GM19193 (cell line): ENCODE measurements around the gene PSTK.

Source experiments
- POLR2A ChIP-seq: IDR thresholded peaks from 4 replicates; pipeline ENCODE4 v1.6.1; 2011; ENCODE audit not compliant: insufficient read depth, insufficient read length; ENCODE audit errors: extremely low read depth

PSTK gene

DNA sequence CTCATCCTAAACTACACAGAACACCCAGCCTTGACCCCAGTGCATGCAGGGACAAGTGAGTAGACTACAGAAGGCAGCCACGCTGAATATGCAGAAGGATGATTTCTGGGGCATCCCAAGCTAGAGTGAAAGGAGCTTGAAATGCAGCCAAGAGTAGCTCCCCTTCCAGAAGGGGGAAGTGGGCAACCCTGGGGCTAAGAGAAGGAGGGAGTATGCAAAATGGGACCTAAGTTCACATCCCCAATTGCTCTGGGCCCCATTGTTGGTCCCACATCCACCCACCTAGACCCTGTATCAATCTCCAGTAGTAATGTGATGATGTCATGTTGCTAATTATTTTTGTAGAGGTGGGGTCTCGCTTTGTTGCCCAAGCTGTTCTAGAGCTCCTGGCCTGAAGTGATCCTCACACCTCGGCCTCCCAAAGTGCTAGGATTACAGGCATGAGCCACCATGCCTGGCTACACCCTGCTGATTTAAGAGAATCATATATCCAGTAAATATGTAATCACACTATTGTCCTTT, 5.6 kb upstream of the PSTK start:
- TF ChIP-seq POLR2A, result no peak

DNA sequence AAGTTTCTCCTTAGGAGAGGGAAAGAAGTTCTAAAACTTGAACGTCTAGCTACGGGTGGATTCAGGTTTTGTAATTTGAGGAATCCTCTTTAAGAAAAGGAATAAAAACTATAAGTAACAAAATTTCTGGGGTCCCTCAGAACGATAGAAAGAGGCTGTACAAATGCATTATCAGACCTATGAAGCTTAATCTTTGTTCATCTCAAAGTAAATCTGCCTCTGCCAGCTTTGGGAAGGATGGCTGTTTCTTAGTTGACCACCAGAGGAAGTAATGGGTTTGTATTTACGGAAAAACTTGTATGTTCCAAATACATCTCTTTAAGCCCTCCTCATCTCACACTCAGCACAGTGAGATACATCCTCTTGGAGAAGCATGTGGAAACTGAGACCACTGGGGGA, 864 bp downstream of the PSTK start:
- no peak for TF ChIP-seq POLR2A

DNA sequence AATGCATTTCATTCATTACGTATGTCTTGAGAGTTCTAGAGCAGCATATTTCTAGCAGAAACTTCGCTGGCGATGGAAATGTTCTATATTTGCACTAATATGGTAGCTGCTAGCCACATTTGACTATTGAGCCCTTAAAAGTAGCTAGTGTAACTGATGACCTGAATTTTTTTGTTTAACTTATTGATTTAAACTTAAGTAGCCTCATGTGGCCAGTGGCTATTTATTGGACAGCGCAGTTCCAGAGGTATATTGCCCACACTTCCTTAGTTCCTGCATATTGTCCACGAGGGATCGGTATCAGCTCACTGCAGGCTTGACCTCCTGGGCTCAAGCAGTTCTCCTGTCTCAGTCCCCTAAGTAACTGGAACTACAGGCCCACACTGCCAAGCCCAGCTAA, 3.7 kb downstream of the PSTK start:
- TF ChIP-seq POLR2A, result no peak

DNA sequence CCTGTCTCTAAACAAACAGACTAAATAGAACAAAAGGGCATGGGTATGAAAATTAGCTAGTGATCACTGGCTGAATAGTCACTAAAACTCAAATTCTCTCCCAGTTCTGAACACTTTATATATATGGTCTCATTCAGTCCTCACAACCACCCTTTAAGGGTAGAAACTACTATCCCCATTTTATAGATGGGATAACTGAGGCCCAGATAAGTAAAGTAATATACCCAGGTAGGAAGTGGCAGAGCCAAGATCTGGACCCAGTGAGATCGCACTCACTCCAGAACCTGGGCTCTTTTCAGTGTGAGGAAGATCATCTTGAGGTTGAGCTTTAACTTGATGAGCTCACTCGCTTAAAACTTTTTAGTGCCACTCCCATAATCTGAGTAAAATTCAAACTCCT, 4.5 kb downstream of the PSTK start:
- no peak for TF ChIP-seq POLR2A

DNA sequence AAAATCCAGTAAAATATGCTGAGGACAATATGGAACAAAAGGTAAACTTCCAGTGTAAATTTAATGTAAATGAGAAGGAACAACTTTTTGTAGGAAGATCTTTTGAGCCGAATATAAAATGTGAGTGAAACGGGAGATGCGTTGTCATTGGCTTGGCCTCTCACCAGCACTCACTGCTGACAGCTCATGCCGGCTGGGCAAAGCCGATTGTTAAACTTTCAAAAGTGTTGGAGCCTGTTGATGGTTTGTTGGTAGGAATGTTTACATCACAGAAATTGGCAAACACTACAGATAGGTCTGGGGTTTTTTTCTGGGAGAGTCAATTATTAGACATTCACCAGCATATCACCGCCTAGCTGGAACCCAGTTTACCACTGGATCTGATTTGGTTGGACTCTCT, 6.1 kb downstream of the PSTK start:
- no peak for TF ChIP-seq POLR2A

DNA sequence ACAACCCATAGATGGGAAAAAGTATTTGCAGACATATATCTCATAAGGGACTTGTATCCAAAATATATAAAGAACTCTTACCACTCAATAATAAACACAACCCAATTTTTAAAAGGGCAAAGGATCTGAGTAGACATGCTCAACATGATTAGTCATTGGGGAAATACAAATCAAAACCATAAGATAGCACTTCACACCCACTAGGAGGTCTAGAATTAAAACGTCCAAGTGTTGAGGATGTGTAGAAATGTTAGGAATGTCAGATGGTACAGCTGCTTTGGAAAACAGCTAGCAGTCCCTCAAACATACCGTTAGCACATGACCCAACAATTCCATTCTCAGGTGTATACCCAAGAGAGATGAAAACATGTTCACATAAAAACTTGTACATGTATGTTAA, 8.3 kb downstream of the PSTK start:
- TF ChIP-seq POLR2A, result no peak

DNA sequence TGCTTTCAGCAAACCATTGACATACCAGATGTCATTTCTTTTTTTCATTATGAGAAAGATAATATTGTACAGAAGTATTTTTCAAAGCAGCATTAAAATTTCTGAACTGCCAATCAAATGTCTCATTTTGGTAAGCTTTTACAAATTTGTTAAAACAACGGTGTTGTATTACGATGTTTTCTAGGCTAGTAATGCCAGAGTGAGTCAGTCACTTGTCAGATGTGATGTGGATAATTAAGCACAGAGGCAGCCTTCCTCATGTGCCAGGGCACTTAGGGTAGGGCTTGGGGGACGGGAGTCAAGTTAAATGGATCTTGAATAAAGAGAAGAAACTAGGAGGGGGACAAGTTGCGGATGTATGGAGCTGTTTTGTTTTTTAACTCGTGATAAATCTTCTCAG, 10.1 kb downstream of the PSTK start:
- TF ChIP-seq POLR2A, result no peak

DNA sequence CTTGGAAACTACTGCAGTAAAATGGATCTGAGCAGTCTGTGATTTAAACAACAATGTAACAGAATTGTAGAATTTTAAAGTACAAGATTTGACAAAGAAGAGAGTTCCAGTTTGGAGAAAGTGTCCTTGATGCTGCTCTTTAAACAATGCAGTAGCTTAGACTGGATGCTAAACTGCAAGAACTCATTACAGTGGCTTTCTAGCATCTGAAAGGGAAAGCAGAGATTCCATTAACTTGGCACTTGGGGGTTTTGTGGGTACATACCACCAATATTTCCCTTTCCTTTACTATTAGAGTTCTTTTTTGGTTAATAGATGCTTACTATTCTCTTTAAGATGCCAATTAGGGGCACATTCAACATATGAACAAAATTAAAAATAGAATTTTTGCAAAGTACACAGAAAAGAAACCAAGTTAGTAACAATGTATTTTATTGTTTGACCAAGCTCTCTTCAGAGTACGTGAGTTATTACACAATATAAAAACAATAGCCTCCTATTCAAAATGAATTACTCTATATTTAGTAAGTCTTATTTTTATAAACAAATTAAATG, 11.9 kb downstream of the PSTK start:
- no peak for TF ChIP-seq POLR2A

DNA sequence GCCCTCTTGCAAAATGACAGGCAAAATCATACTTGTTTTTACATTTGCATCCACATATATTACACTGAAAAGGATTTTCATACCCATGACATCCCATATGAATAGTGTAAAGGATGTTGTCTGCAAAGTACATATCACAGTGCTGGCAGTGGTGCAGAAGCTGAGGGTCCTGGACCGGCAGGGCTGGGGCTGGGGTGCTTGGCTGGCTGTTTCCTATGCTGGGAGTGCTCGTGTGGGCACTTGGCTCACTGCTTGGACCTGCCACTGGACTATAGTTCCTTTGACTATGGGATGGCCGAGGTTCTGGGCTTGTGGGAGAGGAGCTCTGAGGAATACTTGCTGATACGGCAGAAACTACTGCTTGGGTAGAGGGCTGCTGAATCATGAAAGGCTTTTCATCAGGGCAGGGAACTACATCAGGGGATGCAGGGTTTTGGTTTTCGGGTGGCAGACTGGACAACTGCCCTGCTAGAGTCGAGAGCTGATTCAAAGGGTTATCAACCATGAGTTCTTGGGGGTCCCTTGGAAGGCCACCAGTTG, 13.7 kb downstream of the PSTK start:
- TF ChIP-seq POLR2A, result no peak

DNA sequence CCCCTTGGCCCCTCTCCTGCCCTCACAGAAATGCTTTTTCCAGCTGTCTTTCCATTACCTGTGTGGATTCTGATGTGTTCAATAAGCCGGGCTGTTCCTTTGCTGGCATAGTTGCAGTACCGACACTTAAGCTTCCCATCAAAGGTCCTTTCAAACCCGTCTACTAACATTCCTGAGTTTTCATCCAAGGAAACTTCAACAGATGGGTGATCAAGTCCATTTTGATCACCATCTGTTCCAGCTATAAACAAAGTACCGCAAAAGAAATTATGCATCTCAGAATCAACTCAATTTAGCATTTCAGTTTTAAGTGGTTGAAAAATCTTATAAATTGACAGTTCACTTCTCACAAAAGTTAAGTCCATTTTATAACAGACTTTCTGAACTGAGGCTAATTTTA, 15.7 kb downstream of the PSTK start:
- no peak for TF ChIP-seq POLR2A

DNA sequence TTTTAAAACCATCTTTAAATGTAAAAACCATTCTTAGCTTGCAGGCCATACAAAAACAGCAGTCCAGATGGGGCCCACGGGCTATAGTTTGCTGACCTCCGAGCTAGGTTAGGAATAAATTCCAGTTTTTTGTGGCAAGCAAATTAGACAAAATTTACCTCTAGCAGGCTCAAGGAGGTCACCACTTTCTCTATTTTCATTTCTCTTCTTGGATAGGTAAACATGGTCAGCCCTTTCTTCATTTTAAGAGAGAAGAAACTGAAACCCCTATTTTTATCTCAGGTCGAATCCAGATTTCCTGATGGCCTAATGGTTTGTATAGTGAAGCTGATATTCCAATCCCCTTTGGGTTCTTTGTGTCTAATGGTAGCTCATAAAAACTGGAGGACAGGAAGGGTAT, 17.7 kb downstream of the PSTK start:
- TF ChIP-seq POLR2A, result no peak

DNA sequence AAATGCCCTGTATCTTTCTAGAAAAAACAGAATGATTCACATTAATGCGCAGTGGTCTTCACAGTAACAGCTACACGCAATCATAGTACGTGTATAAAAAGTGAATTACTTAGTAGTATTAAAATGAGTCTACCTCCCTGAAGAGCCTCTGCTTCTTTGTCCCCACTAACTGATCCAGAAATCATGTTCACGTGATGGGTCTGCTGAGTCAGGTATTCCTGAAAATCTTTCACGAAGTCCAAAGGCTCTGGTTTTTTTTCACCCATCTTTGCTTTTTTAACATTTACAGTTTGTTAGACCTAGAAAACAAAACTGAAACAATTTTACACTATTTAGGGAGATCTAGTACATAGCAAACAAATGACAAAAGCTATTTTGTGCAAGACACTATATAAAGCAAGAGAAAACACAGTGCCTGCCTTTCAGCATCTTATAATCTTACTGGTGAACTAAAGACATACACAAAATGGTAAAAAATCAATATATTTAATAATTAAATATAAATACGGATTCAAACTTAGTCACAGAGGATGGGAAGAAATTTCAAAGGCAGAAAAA, 18.2 kb downstream of the PSTK start:
- no peak for TF ChIP-seq POLR2A

DNA sequence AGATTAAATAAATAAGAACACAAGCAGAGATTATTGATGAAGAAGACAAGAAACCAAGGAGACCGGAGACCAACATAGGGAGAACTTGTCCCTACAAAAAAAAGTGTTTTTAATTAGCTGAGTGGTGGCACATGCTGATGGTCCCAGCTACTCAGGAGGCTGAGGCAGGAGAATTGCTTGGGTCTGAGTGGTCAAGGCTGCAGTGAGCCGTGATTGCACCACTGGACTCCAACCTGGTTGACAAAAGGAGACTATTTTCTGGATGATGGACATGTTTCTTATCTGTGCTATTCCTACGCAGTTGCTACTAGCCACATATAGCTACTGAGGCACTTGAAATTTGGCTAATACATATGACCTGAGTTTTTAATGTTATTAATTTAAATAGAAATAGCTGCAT, 18.7 kb downstream of the PSTK start:
- no peak for TF ChIP-seq POLR2A

DNA sequence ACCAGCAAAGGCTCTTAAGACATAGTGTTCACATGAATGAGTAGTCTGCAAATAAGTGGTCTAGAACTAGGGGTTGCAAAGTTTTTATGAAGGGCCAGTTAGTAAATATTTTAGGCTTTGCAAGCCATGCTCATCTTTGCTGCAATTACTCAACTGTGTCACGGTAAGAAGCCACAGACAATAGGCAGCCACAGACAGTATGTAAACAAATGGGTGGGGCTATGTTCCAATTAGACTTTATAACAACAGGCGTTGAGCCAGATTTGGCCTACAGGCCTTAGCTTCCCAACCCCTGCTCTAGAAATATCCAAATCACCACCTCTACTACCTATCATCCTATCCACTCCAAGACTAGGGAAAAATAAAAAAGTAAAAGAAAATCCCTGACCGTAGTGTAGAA, 19.1 kb downstream of the PSTK start:
- TF ChIP-seq POLR2A, result no peak

DNA sequence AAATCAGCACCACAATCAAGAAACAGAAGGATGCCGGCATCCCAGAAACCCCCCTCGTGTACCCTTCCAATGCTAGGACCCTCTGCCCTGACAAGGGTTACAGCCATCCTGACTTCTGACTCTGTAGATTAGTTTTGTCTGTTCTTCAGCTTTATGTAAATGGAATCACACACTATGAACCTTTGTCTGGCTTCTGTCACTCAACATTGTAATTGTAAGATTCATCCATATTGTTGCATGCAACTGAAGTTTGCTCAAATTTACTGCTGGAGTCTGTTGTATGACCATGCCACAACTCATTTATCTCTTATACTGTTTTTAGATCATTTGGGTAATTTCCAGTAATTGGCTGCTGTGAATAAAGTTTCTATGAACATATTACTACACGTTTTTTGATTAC, 20.0 kb downstream of the PSTK start:
- no peak for TF ChIP-seq POLR2A

DNA sequence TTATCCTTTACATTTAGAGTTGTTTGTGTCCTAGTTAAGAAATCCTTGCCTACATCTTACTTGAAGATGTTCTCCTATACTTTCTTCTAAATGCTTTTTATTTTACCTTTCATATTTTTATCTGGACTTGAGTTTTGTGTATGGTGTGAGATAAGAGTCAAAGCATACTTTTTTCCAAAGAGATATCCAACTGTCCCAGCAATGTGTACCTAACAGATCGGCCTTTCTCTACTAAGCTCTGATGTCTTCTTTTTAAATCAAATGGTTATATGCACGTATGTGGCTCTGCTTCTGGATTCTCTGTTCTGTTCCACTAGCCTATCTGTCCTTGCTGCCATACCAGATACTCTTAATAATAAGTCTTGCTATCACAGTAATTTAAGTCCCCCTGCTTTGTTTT, 21.2 kb downstream of the PSTK start:
- TF ChIP-seq POLR2A, result no peak

DNA sequence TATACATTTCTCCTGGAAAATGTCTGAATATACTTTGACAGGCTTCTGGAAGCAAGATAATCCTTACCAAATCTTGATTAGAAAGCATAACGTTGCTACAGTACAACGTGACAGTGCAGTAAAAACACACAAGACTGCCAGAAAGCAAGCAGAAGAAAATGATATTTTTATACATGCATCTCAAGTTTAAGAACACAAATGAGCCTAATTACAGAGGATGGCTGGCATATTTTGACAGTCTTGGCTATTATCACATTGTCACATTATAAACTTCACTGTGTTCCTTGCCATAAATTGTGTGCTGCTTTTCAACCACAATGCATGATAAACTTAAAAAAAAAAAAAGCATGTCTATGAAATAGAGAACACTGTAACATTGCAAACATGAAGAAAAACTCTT, 24.1 kb downstream of the PSTK start:
- no peak for TF ChIP-seq POLR2A
